ENCODE data around the gene KLF7. TPM values are rescaled to one million over a fixed set of nuclear protein-coding genes. Genes with fewer than 3 reads are reported as not detected.

Gene KLF7
- total and polyA plus RNA-seq, 8 donors, result 14.8 to 41.8 (median 18.2) TPM

- no peak overlapping the region for H3K4me3 ChIP-seq
- no peak for ATAC-seq
- DNase-seq, result no peak
- TF ChIP-seq CTCF (IDR thresholded peaks at IDR 0.05), result no peak
- H3K9me3 ChIP-seq, result no peaks in the 10 kb centered on the region
- H3K36me3 ChIP-seq, result no peaks in the 10 kb centered on the region
- no peaks in the 10 kb centered on the region for H3K4me1 ChIP-seq
- intact Hi-C loops (cut with DNase I), result no loop called here
- no peak overlapping the region for H3K27ac ChIP-seq
- no peaks in the 10 kb centered on the region for H3K27me3 ChIP-seq
Observed at GRCh38 chr2:207066166-207066565, 99.6 kb downstream of the KLF7 start.

- no peak for TF ChIP-seq CTCF (IDR thresholded peaks at IDR 0.05)
- Histone ChIP-seq H3K36me3 (no peaks in the 10 kb centered on the region), H3K4me3 (no peak overlapping the region), H3K9me3 (no peaks in the 10 kb centered on the region), H3K4me1 (no peaks in the 10 kb centered on the region), H3K27me3 (no peaks in the 10 kb centered on the region), H3K27ac (no peak overlapping the region)
- DNase-seq, result no peak
- intact Hi-C loops (cut with DNase I), result no loop called here
- ATAC-seq, result no peak
Observed at GRCh38 chr2:207064128-207064690, 101.5 kb downstream of the KLF7 start.

- DNase-seq (no peak), ATAC-seq (no peak)
- Histone ChIP-seq H3K27ac (no peak overlapping the region), H3K4me1 (no peaks in the 10 kb centered on the region), H3K27me3 (no peaks in the 10 kb centered on the region), H3K9me3 (no peaks in the 10 kb centered on the region), H3K4me3 (no peak overlapping the region), H3K36me3 (no peaks in the 10 kb centered on the region)
- no peak for TF ChIP-seq CTCF (IDR thresholded peaks at IDR 0.05)
- intact Hi-C loops (cut with DNase I), result no loop called here
Observed at GRCh38 chr2:207061181-207061580, 104.6 kb downstream of the KLF7 start.

GRCh38 chr2:207055257-207055656 lies 110.5 kb downstream of the KLF7 start:
- DNase-seq, result no peak
- no peak for TF ChIP-seq CTCF (IDR thresholded peaks at IDR 0.05)
- Histone ChIP-seq H3K4me3 (no peak overlapping the region), H3K9me3 (no peaks in the 10 kb centered on the region), H3K36me3 (no peaks in the 10 kb centered on the region), H3K4me1 (no peaks in the 10 kb centered on the region), H3K27me3 (no peaks in the 10 kb centered on the region), H3K27ac (no peak overlapping the region)
- intact Hi-C loops (cut with DNase I), result no loop called here
- no peak for ATAC-seq

GRCh38 chr2:207054521-207054920 lies 111.2 kb downstream of the KLF7 start:
- ATAC-seq, result no peak
- Histone ChIP-seq H3K27ac (no peak overlapping the region), H3K27me3 (no peaks in the 10 kb centered on the region), H3K4me3 (no peak overlapping the region), H3K4me1 (no peaks in the 10 kb centered on the region), H3K9me3 (no peaks in the 10 kb centered on the region), H3K36me3 (no peaks in the 10 kb centered on the region)
- no peak for TF ChIP-seq CTCF (IDR thresholded peaks at IDR 0.05)
- no peak for DNase-seq
- intact Hi-C loops (cut with DNase I), result no loop called here

All from left lung (tissue), 10 donors.